ENCODE results near the gene DCTN3.

Gene DCTN3

DNA sequence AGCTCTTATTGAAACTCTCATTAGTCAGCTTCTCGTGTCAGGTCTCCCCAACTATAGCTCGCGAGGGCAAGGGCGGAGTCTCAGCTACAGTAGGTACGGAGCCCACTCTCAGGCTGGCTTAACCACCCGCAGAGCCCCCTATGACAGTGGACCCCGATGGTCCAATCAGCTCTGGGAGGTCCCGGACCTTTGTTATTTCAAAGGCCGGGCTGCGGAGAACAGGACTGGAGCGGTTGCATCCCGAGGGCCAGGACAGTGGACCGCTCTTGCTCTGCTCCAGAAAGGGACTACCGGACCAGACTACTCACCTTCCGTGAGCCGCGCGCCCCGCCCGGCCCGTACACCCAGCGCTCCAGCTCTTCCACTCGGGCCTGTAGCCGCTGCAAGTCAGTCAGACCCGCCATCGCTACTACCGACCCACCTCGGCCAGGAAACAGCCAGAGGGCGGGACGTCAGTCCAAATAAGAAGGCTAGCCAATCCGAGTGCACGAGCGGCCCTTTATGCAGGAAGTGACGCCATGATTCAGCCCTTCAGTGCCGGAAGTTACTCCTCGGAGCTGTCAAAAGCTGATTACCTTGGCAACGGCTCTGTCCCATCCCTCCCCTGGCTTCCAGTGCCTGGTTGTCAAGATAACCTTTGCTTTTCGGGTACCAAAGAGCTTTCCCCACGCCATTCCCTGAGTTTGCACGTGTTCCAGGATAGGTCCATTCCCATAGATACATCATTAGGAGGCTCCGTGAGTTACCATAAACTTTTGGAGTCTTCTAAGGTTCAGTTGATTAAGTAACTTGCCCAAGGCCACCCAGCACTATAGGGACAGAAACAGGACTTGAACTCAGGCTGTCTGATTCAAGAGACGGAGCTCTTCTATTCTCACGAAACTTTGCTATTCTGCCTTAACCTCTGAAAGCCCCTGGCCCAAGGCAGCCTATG, at the start of gene DCTN3:
Gene DCTN3 (minus strand): TSS at position 435 of the 934 bp plus-strand sequence. CDS start 31 bp downstream, at position 404.
- DNase-seq (ENCODE audit: low spot score), result peak; percentile 92

DNA sequence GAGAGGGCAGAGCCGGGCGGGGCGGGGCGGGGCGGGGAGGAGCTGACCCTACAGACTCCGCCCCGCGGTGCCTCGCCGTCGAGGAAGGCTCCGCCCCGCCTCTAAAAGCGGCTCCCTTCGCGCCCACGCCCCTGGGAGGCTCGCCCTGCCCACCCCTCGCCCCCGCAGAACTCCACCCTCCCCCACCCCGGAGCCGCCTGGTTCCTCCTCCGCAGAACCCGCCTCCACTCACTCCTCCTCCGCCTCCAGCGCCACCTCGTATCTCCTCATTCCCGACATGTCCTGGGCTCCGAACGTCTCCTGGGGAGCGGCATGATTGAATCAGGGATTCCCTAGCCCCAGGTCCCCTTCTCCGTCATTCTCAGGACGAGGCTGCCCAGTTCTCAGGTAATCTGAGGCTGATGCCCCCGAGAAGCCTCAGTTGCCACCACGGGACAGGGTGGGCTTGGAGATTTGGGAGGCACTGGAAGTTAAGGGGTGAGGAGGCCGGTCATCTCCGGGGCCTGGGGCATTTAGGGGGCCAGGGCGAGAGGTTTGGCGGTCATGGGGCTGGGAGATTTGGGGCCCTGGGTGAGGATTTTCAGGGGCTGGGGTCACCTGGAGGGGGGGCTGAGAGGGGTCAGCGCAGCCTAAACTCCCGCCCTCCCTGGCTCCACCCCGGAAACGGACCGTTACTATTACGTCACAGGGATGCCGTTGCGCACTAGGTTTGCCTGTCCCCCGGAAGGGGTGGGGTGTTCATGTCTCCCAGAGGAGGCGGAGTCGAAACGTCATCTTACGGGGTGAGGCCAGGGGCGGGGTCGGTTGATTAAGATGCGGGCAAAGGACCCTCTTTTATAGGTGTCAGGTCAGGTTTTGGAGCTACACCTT, 45.3 kb upstream of the DCTN3 start:
- DNase-seq (ENCODE audit: low spot score), result peak; percentile 95

DNA sequence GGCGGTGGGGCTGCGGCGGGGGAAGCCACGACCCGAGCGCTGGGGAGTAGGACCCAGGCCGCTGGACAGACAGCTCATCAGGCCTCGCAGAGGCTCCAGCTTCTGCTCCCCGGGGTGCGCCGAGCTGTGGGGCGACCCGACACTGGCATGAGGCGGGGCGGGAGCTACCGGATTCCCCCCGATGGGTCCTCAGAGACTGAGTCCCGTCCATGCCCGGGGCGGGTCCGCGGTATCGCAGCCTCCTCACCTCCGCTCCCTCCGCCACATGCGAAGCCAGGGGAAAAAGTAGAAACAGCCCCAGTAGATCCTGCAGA, 44.7 kb upstream of the DCTN3 start:
- no peak for DNase-seq (ENCODE audit: low spot score)

DNA sequence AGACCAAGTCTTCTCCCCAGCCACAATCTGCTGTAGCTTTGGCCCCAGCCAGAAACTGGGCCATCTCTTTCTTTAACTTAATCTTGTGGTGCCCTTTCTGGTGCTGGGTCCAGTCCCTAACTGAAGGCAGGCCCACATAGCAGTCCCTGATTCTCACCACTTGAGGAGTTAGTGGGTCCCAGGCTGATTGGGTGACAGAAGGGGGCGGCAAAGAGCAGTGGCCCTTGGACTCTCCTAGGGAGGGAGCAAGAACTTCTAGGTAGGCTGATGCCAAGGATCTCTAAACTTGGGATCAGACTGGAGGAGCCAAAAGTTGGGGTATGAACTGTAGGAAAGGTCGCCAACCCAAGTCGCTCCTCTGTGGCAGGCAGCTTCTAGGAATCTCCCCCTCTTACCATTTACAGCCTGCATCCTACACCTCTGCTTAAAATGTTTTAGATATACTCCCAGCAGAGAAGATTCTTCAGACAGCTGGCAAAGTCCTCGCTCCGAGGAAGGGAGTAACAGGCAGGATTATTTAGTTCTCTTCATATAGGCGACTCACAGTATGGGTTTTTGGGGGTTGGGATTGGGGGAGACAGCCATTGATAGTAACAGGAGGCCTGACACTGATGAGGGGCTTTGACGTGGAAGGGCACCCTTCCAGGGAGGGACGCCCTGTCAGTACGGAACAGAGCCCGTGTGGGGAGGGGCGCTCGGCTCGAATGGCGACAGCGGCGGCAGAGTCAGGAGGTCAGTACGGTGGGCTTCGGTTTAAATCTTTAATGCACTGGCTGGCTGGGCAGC, 44.2 kb upstream of the DCTN3 start:
- DNase-seq (ENCODE audit: low spot score), result peak; percentile 88

DNA sequence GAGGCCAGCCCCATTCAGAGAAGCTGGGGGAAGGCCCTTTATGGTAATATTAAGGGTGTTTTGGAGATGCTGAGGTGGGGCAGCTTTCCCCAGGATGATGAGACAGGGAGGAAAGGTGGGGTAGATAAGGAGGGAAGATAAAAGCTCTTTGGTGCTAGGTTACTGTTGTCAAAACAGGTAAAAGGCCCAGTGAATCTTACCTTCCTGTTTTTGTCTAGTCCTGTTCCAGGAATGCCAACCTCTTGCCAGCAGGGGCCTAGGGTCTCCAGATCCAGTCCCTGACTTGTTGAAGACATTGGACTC, 43.0 kb upstream of the DCTN3 start:
- DNase-seq (ENCODE audit: low spot score), result no peak

DNA sequence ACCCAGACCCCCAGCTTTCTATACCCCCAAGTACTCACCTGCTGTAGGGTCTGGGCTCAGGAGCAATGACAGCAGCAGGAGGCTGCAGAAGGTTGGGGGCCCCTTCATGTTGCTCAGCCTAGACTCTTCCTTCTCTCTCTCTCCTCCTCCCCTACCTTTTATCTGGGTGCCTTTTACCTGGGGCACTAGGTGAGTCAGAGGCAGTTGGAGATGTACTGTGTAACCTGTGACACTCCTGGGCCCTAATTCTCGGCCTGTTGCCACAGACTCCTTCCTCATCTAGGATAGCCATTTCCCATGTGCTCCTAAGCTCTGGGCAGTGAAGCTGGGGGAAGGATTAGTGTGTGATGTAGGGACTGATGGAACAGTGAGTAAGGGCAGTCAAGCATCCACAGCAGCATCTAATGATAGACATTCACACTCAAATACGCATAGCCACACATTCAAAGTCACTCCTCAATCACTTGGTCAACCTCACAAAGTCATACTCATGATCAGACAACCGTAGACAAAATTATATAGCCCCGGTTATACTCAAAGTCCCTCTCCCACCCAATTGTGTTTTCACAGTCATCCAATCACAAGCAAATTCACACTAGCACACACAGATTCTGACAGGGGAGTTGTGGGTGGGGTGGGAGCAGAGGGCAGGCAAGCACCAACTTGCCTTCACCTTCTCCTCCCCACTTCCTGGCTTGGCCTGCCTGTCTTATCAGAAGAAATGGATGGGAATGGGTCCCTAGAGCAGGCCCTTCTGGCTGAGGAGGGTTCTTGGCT, 42.4 kb upstream of the DCTN3 start, which contains the start of gene CCL27:
Gene CCL27 (minus strand): TSS at position 132 of the 777 bp plus-strand sequence. CDS start 24 bp downstream, at position 108.
- no peak for DNase-seq (ENCODE audit: low spot score)

DNA sequence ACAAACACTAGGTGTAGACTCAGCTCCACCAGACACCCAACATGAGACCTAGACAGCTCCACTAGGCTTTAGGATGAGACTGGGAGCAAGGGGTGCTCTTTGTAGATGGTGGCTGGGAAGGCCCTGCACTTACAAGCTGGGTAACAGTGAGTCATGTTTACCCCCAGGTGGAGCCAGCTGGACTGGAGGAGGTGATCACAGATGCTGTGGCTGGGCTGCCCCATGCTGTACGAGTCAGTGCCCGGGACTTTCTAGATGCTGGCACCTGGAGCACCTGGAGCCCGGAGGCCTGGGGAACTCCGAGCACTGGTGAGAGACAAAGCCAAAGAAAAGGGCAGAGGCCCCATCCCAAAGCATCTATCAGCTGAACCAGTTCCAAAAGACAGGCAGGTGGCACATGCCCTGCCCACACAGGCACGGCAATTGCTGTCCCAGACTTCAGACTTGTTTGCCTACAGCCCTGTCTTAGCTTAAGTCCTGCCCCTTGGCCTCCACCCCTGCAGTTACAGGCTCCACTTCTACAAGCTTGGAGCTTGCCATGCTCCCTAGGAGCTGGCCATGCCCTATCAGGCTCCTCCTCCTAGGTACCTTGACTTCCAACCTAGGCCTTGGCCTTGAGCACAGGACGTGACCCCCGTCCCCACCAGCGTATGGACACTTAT, 39.4 kb upstream of the DCTN3 start:
- no peak for DNase-seq (ENCODE audit: low spot score)

DNA sequence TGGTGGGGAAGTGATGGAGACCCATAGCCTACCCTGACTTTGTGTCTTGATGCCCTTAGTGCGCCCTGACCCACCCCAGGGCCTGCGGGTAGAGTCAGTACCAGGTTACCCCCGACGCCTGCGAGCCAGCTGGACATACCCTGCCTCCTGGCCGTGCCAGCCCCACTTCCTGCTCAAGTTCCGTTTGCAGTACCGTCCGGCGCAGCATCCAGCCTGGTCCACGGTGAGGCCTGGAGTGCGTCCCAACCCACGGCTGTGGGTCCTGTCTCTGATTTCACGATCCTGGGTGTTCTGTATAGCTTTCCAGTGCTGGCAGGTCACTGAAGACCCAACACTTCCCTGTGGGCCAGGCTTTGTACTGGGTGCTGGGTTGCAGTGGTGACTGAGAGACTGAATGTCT, 38.2 kb upstream of the DCTN3 start:
- no peak for DNase-seq (ENCODE audit: low spot score)

DNA sequence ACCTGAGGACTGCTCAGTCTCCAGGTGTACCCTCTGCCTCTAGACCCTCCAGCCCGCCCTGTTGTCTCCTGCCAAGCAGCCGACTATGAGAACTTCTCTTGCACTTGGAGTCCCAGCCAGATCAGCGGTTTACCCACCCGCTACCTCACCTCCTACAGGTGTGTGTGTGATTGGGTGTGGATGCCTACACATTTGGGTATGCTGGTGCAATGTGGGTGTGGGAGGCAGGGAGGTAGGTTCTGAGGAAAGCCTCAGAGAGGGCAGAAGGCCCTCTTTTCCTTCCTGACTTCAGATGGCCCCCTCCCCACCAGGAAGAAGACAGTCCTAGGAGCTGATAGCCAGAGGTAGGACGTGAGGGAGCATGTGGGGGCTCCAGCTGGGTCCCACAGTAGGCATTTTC, 36.7 kb upstream of the DCTN3 start:
- no peak for DNase-seq (ENCODE audit: low spot score)

DNA sequence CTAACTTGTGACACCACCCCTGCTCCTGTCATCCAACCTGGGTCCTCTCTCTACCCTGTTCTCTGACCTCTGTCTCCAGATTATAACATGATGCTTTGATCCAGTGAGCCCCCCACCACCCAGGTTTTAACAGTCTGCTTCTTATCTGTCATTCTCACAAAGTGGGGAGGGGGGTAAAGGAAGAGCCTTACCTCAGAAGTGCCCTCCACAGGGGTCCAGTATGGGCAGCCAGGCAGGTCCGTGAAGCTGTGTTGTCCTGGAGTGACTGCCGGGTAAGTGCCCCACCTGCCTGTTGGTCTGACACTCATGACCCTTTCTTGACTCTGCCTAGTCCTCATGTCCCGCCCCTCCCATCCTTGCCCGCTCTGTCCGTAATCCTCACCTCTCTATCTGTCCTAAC, 35.1 kb upstream of the DCTN3 start:
- no peak for DNase-seq (ENCODE audit: low spot score)

DNA sequence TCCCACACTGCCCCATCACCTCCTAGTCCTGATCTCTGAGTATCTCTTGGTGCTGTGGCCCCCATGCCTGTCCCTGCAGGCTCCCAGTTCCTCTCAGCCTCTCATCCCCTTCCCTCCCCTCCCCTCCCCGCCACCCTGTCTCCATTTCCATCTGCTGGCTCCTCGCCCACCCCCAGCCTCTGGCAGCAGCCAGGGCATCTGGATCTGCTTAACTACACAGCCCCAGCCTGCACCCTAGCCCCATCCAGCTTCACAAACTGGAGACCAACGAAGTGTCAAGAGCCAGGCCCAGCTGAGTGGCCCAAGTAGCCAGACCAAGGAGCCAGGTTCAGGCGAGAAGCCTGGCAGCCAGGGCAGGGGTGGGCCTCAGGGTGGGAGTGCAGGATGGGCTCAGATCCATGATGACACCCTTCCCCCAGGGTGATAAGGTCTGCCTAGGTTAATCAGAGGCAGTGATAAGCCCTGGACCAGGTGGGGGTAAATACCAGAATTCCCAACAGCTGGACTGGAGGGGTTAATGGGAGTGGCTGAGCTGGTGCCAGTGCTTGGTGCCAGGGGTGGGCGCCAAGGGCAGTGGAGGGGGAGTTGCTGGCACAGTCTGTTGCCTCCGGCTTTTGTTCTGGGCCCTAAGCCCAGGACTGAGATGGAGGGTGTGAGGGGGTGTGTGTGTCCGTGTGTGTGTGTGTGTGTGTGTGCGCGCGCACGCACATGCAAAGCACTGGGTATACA, 34.2 kb upstream of the DCTN3 start:
- DNase-seq (ENCODE audit: low spot score), result peak; percentile 39

DNA sequence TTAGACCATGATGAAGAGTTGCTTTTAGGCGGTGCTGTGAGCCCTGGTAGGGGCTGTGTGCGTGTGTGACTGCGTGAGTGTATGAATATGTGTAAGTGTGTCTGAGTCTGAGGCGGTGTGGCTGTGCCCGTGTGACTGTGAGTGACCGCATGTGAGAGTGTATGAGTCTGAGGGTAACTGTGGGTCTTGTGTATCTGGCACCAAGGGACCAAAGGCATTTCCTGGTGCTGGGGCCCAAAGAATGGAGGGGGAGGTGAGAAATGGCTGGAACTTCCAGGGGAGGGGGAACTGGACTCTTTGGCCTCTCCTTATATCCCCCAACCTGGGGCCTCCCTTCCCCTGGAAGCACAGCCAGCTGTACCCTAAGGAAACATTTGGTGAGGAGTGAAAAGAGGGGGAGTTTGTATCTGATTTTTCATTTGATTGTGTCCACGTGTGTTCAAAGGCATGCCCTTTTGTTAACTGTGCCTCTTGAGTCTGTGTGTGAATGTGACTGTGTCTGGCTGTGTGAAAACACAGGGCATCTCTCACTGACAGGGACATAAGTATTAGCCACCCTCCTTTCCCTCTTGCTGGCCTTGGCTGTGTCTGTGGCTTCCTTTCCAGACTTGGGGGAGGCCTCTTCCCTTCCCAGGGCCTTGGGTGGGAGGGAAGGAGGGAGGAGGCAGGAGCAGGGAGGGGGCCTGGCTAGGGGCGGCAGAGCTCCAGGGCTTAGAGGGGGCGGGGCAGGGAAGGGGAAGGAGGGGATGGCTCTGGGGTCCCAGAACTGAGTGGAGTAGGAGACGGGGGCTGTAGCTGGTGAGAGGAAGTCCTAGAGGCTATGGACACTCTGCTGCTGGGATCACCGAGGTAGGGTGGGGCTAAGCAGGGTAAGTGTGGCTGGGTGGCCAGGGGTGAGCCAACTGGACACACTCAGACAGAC, 33.1 kb upstream of the DCTN3 start:
- DNase-seq (ENCODE audit: low spot score), result peak; percentile 55

DNA sequence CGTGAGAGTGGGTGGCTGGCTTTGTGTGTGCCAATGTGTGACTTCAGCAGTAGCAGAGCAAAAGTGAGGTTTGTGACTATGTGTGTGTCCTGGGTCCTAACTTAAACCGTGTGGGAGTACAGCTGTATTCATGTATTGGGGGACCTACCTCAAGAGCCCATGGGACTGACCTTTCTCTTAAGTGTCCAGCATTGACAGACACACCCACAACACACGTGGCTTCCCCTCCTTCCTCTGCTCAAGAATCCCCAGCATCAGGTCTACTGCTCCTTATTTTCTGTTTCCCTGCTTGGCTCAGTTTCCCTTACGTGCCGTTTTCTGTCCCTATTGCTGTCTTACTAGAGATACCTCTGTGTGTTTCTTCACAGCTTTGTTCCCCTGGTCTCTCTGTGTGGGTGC, 32.3 kb upstream of the DCTN3 start:
- peak; percentile 42 for DNase-seq (ENCODE audit: low spot score)

DNA sequence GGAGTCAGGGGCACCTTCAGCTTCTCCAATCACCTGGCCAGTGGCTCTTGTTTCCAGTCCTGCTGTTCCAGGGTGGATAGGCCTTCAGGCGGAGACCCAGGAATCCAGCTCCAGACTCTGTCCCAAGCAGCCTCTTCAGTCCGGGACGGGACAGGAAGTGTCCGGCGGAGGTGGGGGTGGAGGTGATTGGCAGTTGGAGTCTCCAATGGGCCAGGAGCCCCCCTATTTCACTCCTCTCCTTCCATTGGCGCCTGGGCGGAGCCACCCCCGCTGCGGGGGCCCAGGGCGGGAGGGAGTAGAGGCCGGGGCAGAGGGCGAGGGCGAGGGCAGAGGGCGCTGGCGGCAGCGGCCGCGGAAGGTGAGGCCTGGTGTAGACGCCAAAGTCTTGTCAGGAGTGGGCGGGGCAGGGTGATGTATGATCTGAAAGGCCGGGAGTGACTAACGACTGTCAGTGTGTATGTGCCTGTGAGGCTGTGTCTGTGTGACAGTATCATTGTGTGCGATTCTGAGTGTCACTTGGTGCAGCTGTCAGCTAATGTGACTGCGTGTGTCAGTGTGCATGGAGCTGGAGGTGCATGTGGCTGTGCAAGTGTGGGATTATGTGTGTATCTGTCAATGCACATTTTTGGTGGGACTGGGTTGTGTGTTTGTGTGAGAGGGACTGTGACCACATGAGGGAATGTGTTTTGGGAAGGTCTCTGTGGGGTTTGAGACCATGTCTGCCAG, 31.7 kb upstream of the DCTN3 start, which contains the start of gene IL11RA:
Gene IL11RA (plus strand): TSS at position 310 of the 726 bp plus-strand sequence. CDS start 3,033 bp downstream, outside the sequence.
- DNase-seq (ENCODE audit: low spot score), result peak; percentile 94

DNA sequence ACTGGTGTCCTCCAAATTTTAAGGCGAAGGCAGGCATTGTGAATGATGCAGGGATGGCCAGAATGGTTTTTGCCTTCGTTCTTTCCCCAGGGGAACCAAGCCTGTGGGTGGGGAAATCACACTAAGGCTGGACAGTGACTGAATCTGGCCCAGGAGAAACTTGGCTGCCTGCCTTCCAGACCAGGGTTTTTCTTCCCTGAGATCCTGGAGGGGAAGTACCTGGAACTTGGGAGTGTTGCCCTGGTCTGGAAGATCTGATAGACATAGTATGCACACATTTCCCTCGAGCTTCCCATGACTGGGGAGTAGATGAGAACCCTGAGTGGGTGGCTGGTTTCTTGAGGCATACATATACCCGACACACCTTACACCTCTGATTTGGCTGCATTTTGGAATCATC, 31.0 kb upstream of the DCTN3 start:
- DNase-seq (ENCODE audit: low spot score), result no peak

DNA sequence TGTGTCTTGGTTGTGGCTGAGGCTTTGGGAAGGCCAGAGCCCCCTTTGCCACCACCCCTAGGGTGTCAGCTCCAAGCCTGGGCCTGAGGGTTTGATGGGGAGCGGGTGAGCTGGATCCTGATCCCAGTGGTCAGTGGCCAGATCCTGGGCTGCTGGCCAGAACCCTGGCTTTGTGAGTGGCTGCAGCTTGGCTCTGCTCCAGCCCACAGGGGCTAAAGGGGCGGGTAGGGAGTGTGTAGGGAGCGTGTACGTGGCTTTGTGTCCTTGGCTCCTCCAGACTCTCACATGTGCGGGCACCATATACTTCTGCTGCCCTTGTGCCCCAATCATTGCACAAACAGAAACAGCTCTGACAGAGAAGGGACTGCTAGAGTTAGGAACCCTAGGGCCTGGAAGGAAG, 30.5 kb upstream of the DCTN3 start:
- peak; percentile 39 for DNase-seq (ENCODE audit: low spot score)

DNA sequence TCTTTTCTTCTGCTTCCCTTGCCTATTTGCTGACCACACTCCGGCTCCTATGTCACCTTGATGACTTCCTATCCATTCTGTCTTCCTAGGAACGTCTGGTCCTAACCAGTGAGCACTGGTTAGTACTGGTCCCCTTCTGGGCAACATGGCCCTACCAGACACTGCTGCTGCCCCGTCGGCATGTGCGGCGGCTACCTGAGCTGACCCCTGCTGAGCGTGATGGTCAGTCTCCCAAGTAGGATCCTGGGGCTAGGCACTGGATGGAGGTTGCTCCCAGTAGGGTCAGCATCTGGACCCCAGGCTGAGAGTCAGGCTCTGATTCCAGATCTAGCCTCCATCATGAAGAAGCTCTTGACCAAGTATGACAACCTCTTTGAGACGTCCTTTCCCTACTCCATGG, 28.4 kb upstream of the DCTN3 start:
- DNase-seq (ENCODE audit: low spot score), result peak; percentile 34

DNA sequence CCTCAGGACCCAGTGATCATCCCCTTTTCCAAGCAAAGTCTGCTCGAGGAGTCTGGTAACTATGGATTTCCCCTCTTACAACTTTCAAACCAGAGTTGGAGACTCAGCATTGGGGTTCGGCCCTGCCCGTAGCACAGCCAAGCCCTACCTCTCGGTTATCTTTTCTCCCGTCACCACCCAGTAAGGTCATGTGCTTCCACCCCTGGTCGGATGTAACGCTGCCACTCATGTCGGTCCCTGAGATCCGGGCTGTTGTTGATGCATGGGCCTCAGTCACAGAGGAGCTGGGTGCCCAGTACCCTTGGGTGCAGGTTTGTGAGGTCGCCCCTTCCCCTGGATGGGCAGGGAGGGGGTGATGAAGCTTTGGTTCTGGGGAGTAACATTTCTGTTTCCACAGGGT, 27.4 kb upstream of the DCTN3 start:
- DNase-seq (ENCODE audit: low spot score), result no peak

DNA sequence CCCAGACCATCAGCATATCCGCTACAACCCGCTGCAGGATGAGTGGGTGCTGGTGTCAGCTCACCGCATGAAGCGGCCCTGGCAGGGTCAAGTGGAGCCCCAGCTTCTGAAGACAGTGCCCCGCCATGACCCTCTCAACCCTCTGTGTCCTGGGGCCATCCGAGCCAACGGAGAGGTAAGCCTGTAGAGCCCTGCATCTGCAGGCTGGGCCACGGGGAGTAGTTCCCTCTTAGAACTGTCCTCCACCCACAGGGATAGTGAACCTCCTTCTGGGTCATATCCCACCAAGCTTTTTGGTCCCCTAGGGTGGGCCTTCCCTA, 26.7 kb upstream of the DCTN3 start:
- no peak for DNase-seq (ENCODE audit: low spot score)

All from ecto neural progenitor cell (in vitro differentiated cells).